HEK293 (cell line): ENCODE measurements around the gene AVP.

Experiments used
- KLF10 ChIP-seq: fragments of 450-650 bp; IDR thresholded peaks from 2 replicates; pipeline ENCODE4 v1.5.1; 2018; ENCODE audit warnings: missing biosample characterization, mild to moderate bottlenecking, missing genetic modification characterization
- ZNF76 ChIP-seq: fragments of 450-650 bp; formaldehyde crosslinking; IDR thresholded peaks from 2 replicates; pipeline ENCODE4; 2016; ENCODE audit warnings: low read depth, missing biosample characterization, missing genetic modification characterization, borderline replicate concordance
- TF ChIP-seq, protein P1 (sequence below): fragments of 450-650 bp; formaldehyde crosslinking; IDR thresholded peaks from 2 replicates; pipeline ENCODE4 v1.5.1; 2016; ENCODE audit warnings: missing biosample characterization, missing genetic modification characterization

DNA sequence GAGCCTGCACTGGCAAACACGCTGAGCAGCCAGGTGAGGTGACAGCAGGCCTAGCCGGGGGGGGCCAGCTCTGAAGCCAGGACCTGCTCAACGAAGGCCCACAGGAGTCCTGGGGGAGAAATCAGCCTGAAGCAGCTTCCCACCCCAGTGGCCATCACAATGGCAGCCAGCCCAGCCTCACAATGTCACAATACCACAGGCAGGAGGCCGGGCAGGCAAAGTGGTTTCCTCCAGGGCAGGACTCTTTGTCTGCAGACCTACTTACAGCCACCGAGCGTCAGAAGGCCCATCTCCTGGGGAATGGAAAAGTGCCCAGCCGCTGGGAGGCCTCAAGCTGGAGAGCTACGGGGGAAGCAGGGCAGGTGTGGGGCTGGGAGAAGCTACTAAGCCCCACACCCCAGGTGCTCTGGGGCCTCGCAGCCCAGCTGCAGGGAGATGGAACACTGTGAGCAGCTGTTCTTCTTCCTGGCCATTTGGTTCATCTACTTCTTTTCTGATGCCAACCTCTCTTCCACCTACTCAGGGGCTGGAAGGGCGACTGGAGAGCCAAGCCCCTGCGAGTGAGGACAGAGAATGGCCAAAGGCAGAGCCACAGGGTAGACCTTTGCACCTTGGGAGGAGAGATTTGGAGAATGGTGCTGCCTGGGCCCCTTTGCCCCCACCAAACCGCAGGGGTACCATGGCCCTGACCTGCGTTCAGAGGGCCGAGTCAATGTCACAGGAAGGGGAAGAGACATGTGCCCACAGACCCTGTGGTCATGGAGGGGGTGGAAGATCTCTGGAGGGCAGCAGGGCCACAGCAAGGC, 22.3 kb upstream of the AVP start:
- no peak for TF ChIP-seq ZNF76 (tag by site-specific recombination)
- TF ChIP-seq, protein P1, sequence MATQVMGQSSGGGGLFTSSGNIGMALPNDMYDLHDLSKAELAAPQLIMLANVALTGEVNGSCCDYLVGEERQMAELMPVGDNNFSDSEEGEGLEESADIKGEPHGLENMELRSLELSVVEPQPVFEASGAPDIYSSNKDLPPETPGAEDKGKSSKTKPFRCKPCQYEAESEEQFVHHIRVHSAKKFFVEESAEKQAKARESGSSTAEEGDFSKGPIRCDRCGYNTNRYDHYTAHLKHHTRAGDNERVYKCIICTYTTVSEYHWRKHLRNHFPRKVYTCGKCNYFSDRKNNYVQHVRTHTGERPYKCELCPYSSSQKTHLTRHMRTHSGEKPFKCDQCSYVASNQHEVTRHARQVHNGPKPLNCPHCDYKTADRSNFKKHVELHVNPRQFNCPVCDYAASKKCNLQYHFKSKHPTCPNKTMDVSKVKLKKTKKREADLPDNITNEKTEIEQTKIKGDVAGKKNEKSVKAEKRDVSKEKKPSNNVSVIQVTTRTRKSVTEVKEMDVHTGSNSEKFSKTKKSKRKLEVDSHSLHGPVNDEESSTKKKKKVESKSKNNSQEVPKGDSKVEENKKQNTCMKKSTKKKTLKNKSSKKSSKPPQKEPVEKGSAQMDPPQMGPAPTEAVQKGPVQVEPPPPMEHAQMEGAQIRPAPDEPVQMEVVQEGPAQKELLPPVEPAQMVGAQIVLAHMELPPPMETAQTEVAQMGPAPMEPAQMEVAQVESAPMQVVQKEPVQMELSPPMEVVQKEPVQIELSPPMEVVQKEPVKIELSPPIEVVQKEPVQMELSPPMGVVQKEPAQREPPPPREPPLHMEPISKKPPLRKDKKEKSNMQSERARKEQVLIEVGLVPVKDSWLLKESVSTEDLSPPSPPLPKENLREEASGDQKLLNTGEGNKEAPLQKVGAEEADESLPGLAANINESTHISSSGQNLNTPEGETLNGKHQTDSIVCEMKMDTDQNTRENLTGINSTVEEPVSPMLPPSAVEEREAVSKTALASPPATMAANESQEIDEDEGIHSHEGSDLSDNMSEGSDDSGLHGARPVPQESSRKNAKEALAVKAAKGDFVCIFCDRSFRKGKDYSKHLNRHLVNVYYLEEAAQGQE (tag by site-specific recombination): no peak
- TF ChIP-seq KLF10 (tag by site-specific recombination): no peak
